HepG2 (cell line): ENCODE data around the gene PLCB2. TPM values are rescaled to one million over a fixed set of nuclear protein-coding genes. Genes with fewer than 3 reads are reported as not detected.

Experiments used
- ATAC-seq: fragments of 200-7000 bp; cut with Tn5 transposase; 3 replicates; pipeline ENCODE4 v1.9.1; 2020; ENCODE audit warnings: mild to moderate bottlenecking, moderate library complexity
- BruUV-seq: library from RNA; stranded (reverse); fragments of 400-500 nt; replicated peaks from 2 replicates; lab custom pipeline; 2021; lab: Mats Ljungman, UMichigan
- CTCF ChIA-PET: fragments of 300-600 bp; formaldehyde crosslinking; extraction: SDS; loops from one replicate; lab custom pipeline; 2021; ENCODE audit warnings: low total read pairs, inconsistent platforms, low intra/inter-chr PET ratio; lab: Yijun Ruan, JAX
- POLR2A ChIA-PET: fragments of 350-600 bp; sonication (Branson Sonifier 250); formaldehyde crosslinking; loops from one replicate; lab custom pipeline; 2020; ENCODE audit warnings: antibody characterized with exemption, inconsistent platforms; lab: Yijun Ruan, JAX
- DNase-seq: peaks from one replicate; pipeline ENCODE4 v3.0.0-alpha.2; 2015; ENCODE audit warnings: low spot score
- FAIRE-seq: peaks from 3 replicates; lab custom pipeline; 2011; peaks lifted over from hg19 to GRCh38; lab: Jason Lieb, UNC
- H2AFZ ChIP-seq: one replicate; pipeline ENCODE4 v1.6.1; 2011; ENCODE audit warnings: low read length, inconsistent platforms
- H3K27ac ChIP-seq: fragments of 300-600 bp; 3 replicates; pipeline ENCODE4 v1.8.0; 2011; ENCODE audit warnings: mixed run types, mild to moderate bottlenecking, mixed read lengths, low read length, inconsistent platforms; ENCODE audit not compliant: insufficient read depth; ENCODE audit errors: extremely low read length
- H3K27me3 ChIP-seq, 2 experiments: fragments of 200-600 bp in 1 of 2; 2 replicates in 1 of 2; 3 replicates in 1 of 2; pipeline versions ENCODE4 v1.6.0 to v1.8.0; 2011; ENCODE audit warnings: low read length in 2 of 2, mild to moderate bottlenecking in 2 of 2, moderate library complexity in 2 of 2, inconsistent platforms in 1 of 2; ENCODE audit not compliant: insufficient read depth in 2 of 2, control insufficient read depth in 1 of 2
- H3K36me3 ChIP-seq, 2 experiments: fragments of 200-600 bp in 1 of 2; replicated peaks in 1 of 2; 2 replicates in 1 of 2; 3 replicates in 1 of 2; pipeline versions ENCODE4 v1.5.1 to v1.8.0; 2011; ENCODE audit warnings: low read length in 2 of 2, inconsistent platforms in 1 of 2; ENCODE audit not compliant: insufficient read depth in 2 of 2, control insufficient read depth in 1 of 2
- H3K4me1 ChIP-seq: 2 replicates; pipeline ENCODE4 v1.5.1; 2012; ENCODE audit warnings: low read length, inconsistent platforms; ENCODE audit not compliant: insufficient read depth
- H3K4me2 ChIP-seq: 2 replicates; pipeline ENCODE4 v1.6.0; 2011; ENCODE audit warnings: low read depth, low read length, inconsistent platforms
- H3K4me3 ChIP-seq, 3 experiments: fragments of 200-600 bp in 1 of 3; sonication (generic), shearing (Covaris generic) in 1 of 3; replicated peaks in 1 of 3; 2 replicates each; pipeline ENCODE4 v1.5.1; 2011 to 2016; ENCODE audit warnings: low read length in 3 of 3, inconsistent platforms in 2 of 3, low read depth in 2 of 3, mild to moderate bottlenecking in 2 of 3, control low read depth in 1 of 3, mixed read lengths in 1 of 3; ENCODE audit not compliant: insufficient read depth in 1 of 3
- H3K79me2 ChIP-seq: one replicate; pipeline ENCODE4 v1.6.1; 2011; ENCODE audit warnings: low read length, inconsistent platforms; ENCODE audit not compliant: insufficient read depth
- H3K9ac ChIP-seq: 2 replicates; pipeline ENCODE4 v1.6.0; 2011; ENCODE audit warnings: mild to moderate bottlenecking, low read depth, low read length, inconsistent platforms; ENCODE audit not compliant: insufficient read depth
- H3K9me3 ChIP-seq: 2 replicates; pipeline ENCODE4 v1.5.1; 2012; ENCODE audit warnings: mild to moderate bottlenecking, low read length
- H4K20me1 ChIP-seq: 2 replicates; pipeline ENCODE4 v1.6.0; 2011; ENCODE audit warnings: inconsistent platforms, mild to moderate bottlenecking, low read length, moderate library complexity; ENCODE audit not compliant: insufficient read depth
- AKAP8 ChIP-seq: sonication (generic); formaldehyde crosslinking; IDR thresholded peaks from 2 replicates; pipeline ENCODE4 v1.5.1; 2020; ENCODE audit warnings: mild to moderate bottlenecking, missing genetic modification reagents
- CREB1 ChIP-seq, 2 experiments: fragments of 450-650 bp in 1 of 2; IDR thresholded peaks; 2 replicates each; pipeline ENCODE4 v1.6.1; 2016 to 2017; ENCODE audit warnings: control low read depth in 1 of 2, mild to moderate bottlenecking in 1 of 2, missing compliant biosample characterization in 1 of 2, missing genetic modification characterization in 1 of 2
- HDAC1 ChIP-seq: sonication (generic); formaldehyde crosslinking; IDR thresholded peaks from 2 replicates; pipeline ENCODE4 v1.5.1; 2020; ENCODE audit warnings: mild to moderate bottlenecking, missing genetic modification reagents
- KDM5A ChIP-seq: fragments of 200-600 bp; sonication (generic); IDR thresholded peaks from 2 replicates; pipeline ENCODE4 v1.7.0; 2018; ENCODE audit warnings: antibody characterized with exemption, mild to moderate bottlenecking, low read length, borderline replicate concordance
- NCOA2 ChIP-seq: sonication (generic); formaldehyde crosslinking; IDR thresholded peaks from 2 replicates; pipeline ENCODE4 v1.8.0; 2022; ENCODE audit warnings: inconsistent platforms
- PAF1 ChIP-seq: IDR thresholded peaks from 2 replicates; pipeline ENCODE4 v1.6.1; 2016; ENCODE audit warnings: missing genetic modification reagents, missing compliant biosample characterization
- RFXANK ChIP-seq: IDR thresholded peaks from 2 replicates; pipeline ENCODE4 v1.6.1; 2016
- SAP130 ChIP-seq: IDR thresholded peaks from 2 replicates; pipeline ENCODE4 v1.6.1; 2016; ENCODE audit warnings: low read depth
- TBX3 ChIP-seq: fragments of 450-650 bp; IDR thresholded peaks from 2 replicates; pipeline ENCODE4 v1.6.1; 2017; ENCODE audit warnings: antibody characterized with exemption, mild to moderate bottlenecking, inconsistent platforms, borderline replicate concordance
- TSC22D2 ChIP-seq: sonication (generic); formaldehyde crosslinking; IDR thresholded peaks from 2 replicates; pipeline ENCODE4 v1.5.1; 2020; ENCODE audit warnings: missing genetic modification reagents, mild to moderate bottlenecking, borderline replicate concordance
- ZFYVE20 ChIP-seq: sonication (generic); formaldehyde crosslinking; IDR thresholded peaks from 2 replicates; pipeline ENCODE4 v1.8.0; 2023; ENCODE audit warnings: low read depth, mild to moderate bottlenecking, moderate library complexity, missing genetic modification reagents, borderline replicate concordance
- ZNF720 ChIP-seq: sonication (generic); formaldehyde crosslinking; IDR thresholded peaks from 2 replicates; pipeline ENCODE4 v1.4.0; 2020; ENCODE audit warnings: missing genetic modification reagents
- ZNF891 ChIP-seq: sonication (generic); formaldehyde crosslinking; IDR thresholded peaks from 2 replicates; pipeline ENCODE4 v1.5.0; 2020; ENCODE audit warnings: mild to moderate bottlenecking, missing genetic modification reagents
- WGBS: methylation state at CpG from one replicate; pipeline ENCODE4 v1.1.6; 2017; ENCODE audit warnings: low lambda C conversion rate; 5-methylcytosine and 5-hydroxymethylcytosine counted together
- in situ Hi-C: cut with HindIII; loops from 2 replicates; pipeline ENCODE4 v1.10.0; 2017; ENCODE audit warnings: low pct_unique_long_range_greater_than_20kb; ENCODE audit not compliant: extremely low pct_ligation_motif_present
- intact Hi-C: fragments of 100-400 bp; cut with micrococcal nuclease; formaldehyde crosslinking; loops from one replicate; pipeline ENCODE4 v1.10.0; 2022; ENCODE audit not compliant: unreplicated experiment
- polyA plus RNA-seq, 8 experiments: library from polyadenylated mRNA; depleted of rRNA in 3 of 8; stranded (reverse) in 7 of 8; unstranded in 1 of 8; fragments of >200 nt; fragmentation: Illumina TruSeq in 4 of 8; extraction: Trizol in 4 of 8; gene quantifications; 2 replicates each; pipeline versions ENCODE4 v1.2.1 to v1.2.3, GENCODE V29; 2011 to 2016; ENCODE audit warnings: low read depth in 4 of 8, missing spikeins in 1 of 8, mixed read lengths in 1 of 8; ENCODE audit not compliant: insufficient read depth in 1 of 8
- total RNA-seq, 5 experiments: library from RNA; depleted of rRNA; stranded (reverse); fragments of >200 nt; fragmentation: Illumina TruSeq; extraction: Trizol; gene quantifications; 2 replicates each; pipeline ENCODE4 v1.2.3, GENCODE V29; 2016; ENCODE audit warnings: low read depth in 1 of 5
- TF ChIP-seq, protein P1 (sequence below): sonication (generic); formaldehyde crosslinking; IDR thresholded peaks from 2 replicates; pipeline ENCODE4 v1.8.0; 2022; ENCODE audit warnings: missing genetic modification reagents, mild to moderate bottlenecking, inconsistent platforms, borderline replicate concordance
- TF ChIP-seq, protein P2 (sequence below): sonication (generic); formaldehyde crosslinking; IDR thresholded peaks from 2 replicates; pipeline ENCODE4 v1.4.0; 2020; ENCODE audit warnings: missing genetic modification reagents
- TF ChIP-seq, protein P3 (sequence below): sonication (generic); formaldehyde crosslinking; IDR thresholded peaks from 2 replicates; pipeline ENCODE4 v1.8.0; 2022; ENCODE audit warnings: missing genetic modification reagents, low read depth, mild to moderate bottlenecking, borderline replicate concordance
- TF ChIP-seq, protein P4 (sequence below): IDR thresholded peaks from 2 replicates; pipeline ENCODE4 v1.6.1; 2016; ENCODE audit warnings: low read depth, missing genetic modification reagents, missing compliant biosample characterization

Gene PLCB2
- total and polyA plus RNA-seq, 2 of the 13 experiments (the other 11 are each of a cell fraction or from before 2014, with no cell fraction given) = 0.11 TPM; not detected in 1

DNA sequence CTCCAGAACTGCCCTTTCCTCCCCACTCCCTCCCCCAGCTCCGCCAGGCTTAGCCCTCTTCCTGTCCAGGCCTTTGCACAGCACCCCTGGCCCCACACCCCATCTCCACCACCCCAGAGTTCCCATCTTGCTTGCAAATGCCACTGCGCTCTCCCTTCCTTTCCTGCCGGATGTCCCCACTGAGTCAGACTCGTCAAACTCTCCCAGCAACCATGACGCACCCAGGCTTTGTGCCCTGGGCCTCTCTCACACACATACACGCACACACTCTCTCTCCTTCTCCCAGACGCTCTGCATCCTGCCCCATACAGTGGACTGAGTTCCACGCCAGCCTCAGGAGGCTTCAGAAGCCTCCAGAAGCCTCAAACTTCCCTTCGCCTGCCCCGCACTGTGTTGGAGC is 35.8 kb upstream of the PLCB2 start:
- in situ Hi-C loops = no loop called here
- ChIA-PET CTCF (interaction anchor here (1.6 kb wide), 1 partner anchor 11 kb away, joined by 7 read pairs; no protein-coding TSS in a partner anchor), POLR2A (interaction anchor here (2.1 kb wide), 1 partner anchor 21 kb away, joined by 5 read pairs; the partner anchor contains the start of gene INAFM2)
- Histone ChIP-seq H3K4me2 (peak overlapping the region; percentile 30; the same call in 1 of the 2 replicates), H3K79me2 (no peaks in the 10 kb centered on the region), H3K4me1 (peaks cover 83% of the 10 kb centered on the region), H3K4me3 (no peak overlapping the region; a peak in 1 of 6 replicates), H3K9ac (no peak overlapping the region), H3K27me3 (no peaks in the 10 kb centered on the region; a peak in 1 of 5 replicates), H3K9me3 (no peaks in the 10 kb centered on the region), H3K36me3 (no peaks in the 10 kb centered on the region), H4K20me1 (peaks cover 2% of the 10 kb centered on the region; the same call in 1 of the 2 replicates), H3K27ac (no peak overlapping the region), H2AFZ (no peak overlapping the region)
- DNase-seq (peak; percentile 52), FAIRE-seq (no peak), ATAC-seq (no peak)
- 3% methylated on average over 9 of the region's 10 CpGs for WGBS
- intact Hi-C loops = no loop called here
- BruUV-seq = no TSS peak
- no peak for TF ChIP-seq AKAP8 (CRISPR knock-in tag)
- TF ChIP-seq RFXANK = peak; percentile 97
- TF ChIP-seq HDAC1 (CRISPR knock-in tag) = no peak
- TF ChIP-seq, protein P1, sequence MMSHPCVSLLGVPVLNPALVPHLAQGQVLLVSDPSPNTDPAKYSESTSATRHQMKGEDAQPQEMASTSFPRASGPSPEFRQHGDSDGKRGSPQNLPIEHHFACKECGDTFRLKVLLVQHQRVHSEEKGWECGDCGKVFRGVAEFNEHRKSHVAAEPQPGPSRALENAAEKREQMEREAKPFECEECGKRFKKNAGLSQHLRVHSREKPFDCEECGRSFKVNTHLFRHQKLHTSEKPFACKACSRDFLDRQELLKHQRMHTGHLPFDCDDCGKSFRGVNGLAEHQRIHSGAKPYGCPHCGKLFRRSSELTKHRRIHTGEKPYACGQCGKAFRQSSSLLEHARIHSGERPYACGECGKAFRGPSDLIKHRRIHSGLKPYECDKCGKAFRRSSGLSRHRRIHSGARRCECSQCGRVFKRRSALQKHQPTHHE (CRISPR knock-in tag) = no peak
- no peak for TF ChIP-seq ZFYVE20 (CRISPR knock-in tag)
- TF ChIP-seq, protein P2, sequence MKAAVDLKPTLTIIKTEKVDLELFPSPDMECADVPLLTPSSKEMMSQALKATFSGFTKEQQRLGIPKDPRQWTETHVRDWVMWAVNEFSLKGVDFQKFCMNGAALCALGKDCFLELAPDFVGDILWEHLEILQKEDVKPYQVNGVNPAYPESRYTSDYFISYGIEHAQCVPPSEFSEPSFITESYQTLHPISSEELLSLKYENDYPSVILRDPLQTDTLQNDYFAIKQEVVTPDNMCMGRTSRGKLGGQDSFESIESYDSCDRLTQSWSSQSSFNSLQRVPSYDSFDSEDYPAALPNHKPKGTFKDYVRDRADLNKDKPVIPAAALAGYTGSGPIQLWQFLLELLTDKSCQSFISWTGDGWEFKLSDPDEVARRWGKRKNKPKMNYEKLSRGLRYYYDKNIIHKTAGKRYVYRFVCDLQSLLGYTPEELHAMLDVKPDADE (CRISPR knock-in tag) = no peak
- TF ChIP-seq ZNF891 (CRISPR knock-in tag) = no peak
- TF ChIP-seq, protein P3, sequence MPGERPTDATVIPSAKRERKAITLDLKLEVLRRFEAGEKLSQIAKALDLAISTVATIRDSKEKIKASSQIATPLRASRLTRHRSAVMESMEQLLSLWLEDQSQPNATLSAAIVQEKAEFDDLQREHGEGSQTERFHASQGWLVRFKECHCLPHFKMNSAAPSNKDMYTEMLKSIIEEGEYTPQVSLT (CRISPR knock-in tag) = no peak
- no peak for TF ChIP-seq ZNF720 (CRISPR knock-in tag)
- TF ChIP-seq TBX3 = no peak
- peak; percentile 51 for TF ChIP-seq CREB1 (IDR thresholded peaks at IDR 0.05)
- TF ChIP-seq CREB1 (CRISPR knock-in tag; IDR thresholded peaks at IDR 0.05) = no peak
- peak; percentile 55; the same call in 1 of the 2 replicates for TF ChIP-seq SAP130 (CRISPR knock-in tag)
- TF ChIP-seq TSC22D2 = no peak
- TF ChIP-seq NCOA2 = no peak
- TF ChIP-seq, protein P4, sequence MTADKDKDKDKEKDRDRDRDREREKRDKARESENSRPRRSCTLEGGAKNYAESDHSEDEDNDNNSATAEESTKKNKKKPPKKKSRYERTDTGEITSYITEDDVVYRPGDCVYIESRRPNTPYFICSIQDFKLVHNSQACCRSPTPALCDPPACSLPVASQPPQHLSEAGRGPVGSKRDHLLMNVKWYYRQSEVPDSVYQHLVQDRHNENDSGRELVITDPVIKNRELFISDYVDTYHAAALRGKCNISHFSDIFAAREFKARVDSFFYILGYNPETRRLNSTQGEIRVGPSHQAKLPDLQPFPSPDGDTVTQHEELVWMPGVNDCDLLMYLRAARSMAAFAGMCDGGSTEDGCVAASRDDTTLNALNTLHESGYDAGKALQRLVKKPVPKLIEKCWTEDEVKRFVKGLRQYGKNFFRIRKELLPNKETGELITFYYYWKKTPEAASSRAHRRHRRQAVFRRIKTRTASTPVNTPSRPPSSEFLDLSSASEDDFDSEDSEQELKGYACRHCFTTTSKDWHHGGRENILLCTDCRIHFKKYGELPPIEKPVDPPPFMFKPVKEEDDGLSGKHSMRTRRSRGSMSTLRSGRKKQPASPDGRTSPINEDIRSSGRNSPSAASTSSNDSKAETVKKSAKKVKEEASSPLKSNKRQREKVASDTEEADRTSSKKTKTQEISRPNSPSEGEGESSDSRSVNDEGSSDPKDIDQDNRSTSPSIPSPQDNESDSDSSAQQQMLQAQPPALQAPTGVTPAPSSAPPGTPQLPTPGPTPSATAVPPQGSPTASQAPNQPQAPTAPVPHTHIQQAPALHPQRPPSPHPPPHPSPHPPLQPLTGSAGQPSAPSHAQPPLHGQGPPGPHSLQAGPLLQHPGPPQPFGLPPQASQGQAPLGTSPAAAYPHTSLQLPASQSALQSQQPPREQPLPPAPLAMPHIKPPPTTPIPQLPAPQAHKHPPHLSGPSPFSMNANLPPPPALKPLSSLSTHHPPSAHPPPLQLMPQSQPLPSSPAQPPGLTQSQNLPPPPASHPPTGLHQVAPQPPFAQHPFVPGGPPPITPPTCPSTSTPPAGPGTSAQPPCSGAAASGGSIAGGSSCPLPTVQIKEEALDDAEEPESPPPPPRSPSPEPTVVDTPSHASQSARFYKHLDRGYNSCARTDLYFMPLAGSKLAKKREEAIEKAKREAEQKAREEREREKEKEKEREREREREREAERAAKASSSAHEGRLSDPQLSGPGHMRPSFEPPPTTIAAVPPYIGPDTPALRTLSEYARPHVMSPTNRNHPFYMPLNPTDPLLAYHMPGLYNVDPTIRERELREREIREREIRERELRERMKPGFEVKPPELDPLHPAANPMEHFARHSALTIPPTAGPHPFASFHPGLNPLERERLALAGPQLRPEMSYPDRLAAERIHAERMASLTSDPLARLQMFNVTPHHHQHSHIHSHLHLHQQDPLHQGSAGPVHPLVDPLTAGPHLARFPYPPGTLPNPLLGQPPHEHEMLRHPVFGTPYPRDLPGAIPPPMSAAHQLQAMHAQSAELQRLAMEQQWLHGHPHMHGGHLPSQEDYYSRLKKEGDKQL (CRISPR knock-in tag) = no peak
- TF ChIP-seq KDM5A = no peak
- TF ChIP-seq PAF1 (CRISPR knock-in tag) = no peak
